Ishikawa (cell line): ENCODE data around the gene CAB39.

ENCODE experiments used
- CEBPB ChIP-seq: IDR thresholded peaks from 2 replicates; pipeline ENCODE4 v1.6.1; 2012
- CREB1 ChIP-seq: IDR thresholded peaks from 2 replicates; pipeline ENCODE4 v1.6.1; 2012; ENCODE audit warnings: low read depth
- EGR1 ChIP-seq: IDR thresholded peaks from 2 replicates; pipeline ENCODE4 v1.6.1; 2012
- EP300 ChIP-seq: IDR thresholded peaks from 2 replicates; pipeline ENCODE4 v1.6.1; 2012; ENCODE audit warnings: borderline replicate concordance
- FOXM1 ChIP-seq: IDR thresholded peaks from 2 replicates; pipeline ENCODE4 v1.6.1; 2012; ENCODE audit warnings: low read depth, borderline replicate concordance
- NFIC ChIP-seq: IDR thresholded peaks from 2 replicates; pipeline ENCODE4 v1.6.1; 2012
- RAD21 ChIP-seq: IDR thresholded peaks from 2 replicates; pipeline ENCODE4 v1.6.1; 2012; ENCODE audit warnings: low read depth
- TAF1 ChIP-seq: IDR thresholded peaks from 2 replicates; pipeline ENCODE4 v1.6.1; 2012; ENCODE audit warnings: low read depth, mild to moderate bottlenecking
- TCF12 ChIP-seq: IDR thresholded peaks from 2 replicates; pipeline ENCODE4 v1.6.1; 2012; ENCODE audit warnings: low read depth
- TEAD4 ChIP-seq: IDR thresholded peaks from 2 replicates; pipeline ENCODE4 v1.6.1; 2012
- YY1 ChIP-seq: IDR thresholded peaks from 2 replicates; pipeline ENCODE4 v1.6.1; 2012; ENCODE audit warnings: low read depth
- ZBTB7A ChIP-seq: IDR thresholded peaks from 2 replicates; pipeline ENCODE4 v1.6.1; 2012; ENCODE audit warnings: low read depth
- TF ChIP-seq, protein P1 (sequence below): IDR thresholded peaks from 2 replicates; pipeline ENCODE4 v1.6.1; 2012
- TF ChIP-seq, protein P2 (sequence below): IDR thresholded peaks from 2 replicates; pipeline ENCODE4 v1.6.1; 2012; ENCODE audit warnings: low read depth, mild to moderate bottlenecking
- TF ChIP-seq, protein P3 (sequence below): IDR thresholded peaks from 2 replicates; pipeline ENCODE4 v1.6.1; 2012

CAB39 gene

DNA sequence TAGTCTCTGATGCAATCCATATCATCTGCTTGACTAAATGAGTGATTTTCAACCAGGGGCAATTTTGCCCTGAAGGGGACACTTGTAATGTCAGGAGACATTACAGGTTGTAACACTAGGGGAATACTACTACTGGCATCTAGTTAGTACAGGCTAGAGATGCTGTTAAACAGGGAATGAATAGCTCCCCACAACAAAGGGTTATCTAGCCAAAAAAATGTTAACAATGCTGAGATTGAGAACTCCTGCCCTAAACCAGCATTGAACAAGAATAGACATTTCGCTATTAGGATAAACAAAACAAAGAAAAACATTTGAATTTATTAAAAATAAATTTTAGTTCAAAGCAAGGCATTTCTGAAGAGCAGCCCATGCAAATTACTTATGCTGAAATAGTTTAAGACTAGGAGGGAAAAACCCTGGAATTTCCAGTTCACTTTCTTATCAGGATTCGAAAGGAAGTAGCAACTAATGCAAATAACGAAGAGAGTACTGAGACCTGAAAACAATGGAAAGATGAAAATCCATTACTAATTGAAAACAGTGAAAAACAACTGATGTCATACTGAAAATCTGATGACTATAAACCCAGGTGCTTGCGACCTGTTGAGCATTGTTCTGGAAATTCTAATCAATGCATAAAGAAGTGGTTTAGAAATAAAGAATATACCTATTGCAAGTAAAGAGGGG is 53.1 kb downstream of the CAB39 start:
- TF ChIP-seq EGR1 (no peak), RAD21 (no peak), NFIC (no peak), YY1 (no peak), TEAD4 (no peak), TAF1 (no peak), CREB1 (no peak)
- TF ChIP-seq, protein P1, sequence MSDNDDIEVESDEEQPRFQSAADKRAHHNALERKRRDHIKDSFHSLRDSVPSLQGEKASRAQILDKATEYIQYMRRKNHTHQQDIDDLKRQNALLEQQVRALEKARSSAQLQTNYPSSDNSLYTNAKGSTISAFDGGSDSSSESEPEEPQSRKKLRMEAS = no peak
- TF ChIP-seq, protein P2, sequence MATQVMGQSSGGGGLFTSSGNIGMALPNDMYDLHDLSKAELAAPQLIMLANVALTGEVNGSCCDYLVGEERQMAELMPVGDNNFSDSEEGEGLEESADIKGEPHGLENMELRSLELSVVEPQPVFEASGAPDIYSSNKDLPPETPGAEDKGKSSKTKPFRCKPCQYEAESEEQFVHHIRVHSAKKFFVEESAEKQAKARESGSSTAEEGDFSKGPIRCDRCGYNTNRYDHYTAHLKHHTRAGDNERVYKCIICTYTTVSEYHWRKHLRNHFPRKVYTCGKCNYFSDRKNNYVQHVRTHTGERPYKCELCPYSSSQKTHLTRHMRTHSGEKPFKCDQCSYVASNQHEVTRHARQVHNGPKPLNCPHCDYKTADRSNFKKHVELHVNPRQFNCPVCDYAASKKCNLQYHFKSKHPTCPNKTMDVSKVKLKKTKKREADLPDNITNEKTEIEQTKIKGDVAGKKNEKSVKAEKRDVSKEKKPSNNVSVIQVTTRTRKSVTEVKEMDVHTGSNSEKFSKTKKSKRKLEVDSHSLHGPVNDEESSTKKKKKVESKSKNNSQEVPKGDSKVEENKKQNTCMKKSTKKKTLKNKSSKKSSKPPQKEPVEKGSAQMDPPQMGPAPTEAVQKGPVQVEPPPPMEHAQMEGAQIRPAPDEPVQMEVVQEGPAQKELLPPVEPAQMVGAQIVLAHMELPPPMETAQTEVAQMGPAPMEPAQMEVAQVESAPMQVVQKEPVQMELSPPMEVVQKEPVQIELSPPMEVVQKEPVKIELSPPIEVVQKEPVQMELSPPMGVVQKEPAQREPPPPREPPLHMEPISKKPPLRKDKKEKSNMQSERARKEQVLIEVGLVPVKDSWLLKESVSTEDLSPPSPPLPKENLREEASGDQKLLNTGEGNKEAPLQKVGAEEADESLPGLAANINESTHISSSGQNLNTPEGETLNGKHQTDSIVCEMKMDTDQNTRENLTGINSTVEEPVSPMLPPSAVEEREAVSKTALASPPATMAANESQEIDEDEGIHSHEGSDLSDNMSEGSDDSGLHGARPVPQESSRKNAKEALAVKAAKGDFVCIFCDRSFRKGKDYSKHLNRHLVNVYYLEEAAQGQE = no peak

DNA sequence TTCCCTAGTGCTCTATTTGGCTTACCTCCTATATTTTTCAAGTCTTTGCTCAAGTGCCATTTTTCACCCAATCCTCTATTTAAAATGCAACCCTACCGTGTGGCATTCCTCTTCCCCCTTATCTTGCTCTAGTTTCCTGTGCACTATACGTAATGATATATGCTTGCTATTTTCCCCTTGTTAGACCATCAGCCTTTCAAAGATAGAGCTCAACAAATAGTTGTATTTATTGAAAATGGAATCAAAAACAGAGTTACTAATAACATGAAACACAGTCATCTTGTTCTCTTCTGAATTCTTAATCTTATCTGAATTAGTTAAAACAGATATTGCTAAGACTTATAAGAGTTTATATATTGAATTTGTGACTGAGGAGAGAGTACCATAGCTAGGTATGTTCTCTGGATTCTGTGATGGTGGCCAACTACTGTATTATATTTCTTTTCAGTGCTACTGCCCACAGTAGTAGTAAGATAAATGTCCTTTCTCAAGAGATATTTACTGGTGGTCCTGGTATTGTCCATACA is 55.3 kb downstream of the CAB39 start:
- no peak for TF ChIP-seq NFIC
- TF ChIP-seq RAD21 = no peak
- no peak for TF ChIP-seq EGR1
- TF ChIP-seq YY1 = no peak
- TF ChIP-seq, protein P3, sequence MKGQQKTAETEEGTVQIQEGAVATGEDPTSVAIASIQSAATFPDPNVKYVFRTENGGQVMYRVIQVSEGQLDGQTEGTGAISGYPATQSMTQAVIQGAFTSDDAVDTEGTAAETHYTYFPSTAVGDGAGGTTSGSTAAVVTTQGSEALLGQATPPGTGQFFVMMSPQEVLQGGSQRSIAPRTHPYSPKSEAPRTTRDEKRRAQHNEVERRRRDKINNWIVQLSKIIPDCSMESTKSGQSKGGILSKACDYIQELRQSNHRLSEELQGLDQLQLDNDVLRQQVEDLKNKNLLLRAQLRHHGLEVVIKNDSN = no peak
- TF ChIP-seq, protein P1 = no peak
- TF ChIP-seq TAF1 = no peak
- no peak for TF ChIP-seq FOXM1
- TF ChIP-seq EP300 = no peak
- TF ChIP-seq CEBPB = no peak
- TF ChIP-seq, protein P2 = no peak
- no peak for TF ChIP-seq TEAD4
- TF ChIP-seq ZBTB7A = no peak
- TF ChIP-seq CREB1 = no peak
- TF ChIP-seq TCF12 = no peak

DNA sequence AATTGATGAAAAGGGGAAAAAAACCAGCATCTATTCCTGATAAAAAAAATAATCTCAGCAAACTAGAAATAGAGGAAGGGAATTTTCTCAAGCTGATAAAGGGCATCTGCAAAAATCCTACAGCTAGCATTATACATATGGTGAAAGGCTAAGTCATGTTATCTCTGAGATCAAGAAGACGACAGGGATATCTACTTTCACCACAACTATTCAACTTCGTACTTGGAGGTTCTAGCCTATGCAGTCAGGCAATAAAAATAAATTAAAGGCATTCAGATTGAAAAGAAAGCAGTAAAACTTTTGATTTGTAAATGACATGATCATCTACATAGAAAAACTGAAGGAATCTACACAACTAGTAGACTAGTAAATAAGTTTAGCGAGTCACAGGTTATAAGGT is 58.2 kb downstream of the CAB39 start:
- no peak for TF ChIP-seq RAD21
- TF ChIP-seq, protein P3 = no peak
- no peak for TF ChIP-seq EGR1
- TF ChIP-seq TCF12 = no peak
- TF ChIP-seq EP300 = no peak
- TF ChIP-seq, protein P2 = no peak
- TF ChIP-seq NFIC = no peak
- TF ChIP-seq YY1 = no peak
- no peak for TF ChIP-seq ZBTB7A

DNA sequence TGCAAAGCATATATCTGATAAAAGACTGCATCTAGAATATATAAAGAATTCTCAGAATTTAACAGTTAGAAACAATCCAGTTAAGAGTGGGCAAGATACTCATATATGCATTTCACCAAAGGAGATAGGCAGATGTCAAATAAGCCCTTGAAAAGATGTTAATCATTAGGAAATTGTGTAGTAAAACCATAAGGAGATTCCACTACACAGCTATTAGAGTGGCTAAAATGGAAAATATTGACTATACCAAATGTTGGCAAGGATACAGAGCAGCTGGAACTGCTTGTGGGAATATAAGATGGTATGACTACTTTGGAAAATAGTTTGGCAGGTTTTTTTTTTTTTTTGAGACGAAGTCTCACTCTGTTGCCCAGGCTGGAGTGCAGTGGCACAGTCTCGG is 59.5 kb downstream of the CAB39 start:
- TF ChIP-seq CREB1 (no peak), EGR1 (no peak), RAD21 (no peak), YY1 (no peak), FOXM1 (no peak), TAF1 (no peak), TEAD4 (no peak), TCF12 (no peak), ZBTB7A (no peak)
- TF ChIP-seq, protein P3 = no peak
- TF ChIP-seq, protein P2 = no peak
